ENCODE measurements around the gene KCNH8.
"Not testable (repeated sequence)": the region's sequence is repeated elsewhere in the genome, so short reads cannot be mapped to it uniquely, and the experiment has no call there.

Gene KCNH8

DNA sequence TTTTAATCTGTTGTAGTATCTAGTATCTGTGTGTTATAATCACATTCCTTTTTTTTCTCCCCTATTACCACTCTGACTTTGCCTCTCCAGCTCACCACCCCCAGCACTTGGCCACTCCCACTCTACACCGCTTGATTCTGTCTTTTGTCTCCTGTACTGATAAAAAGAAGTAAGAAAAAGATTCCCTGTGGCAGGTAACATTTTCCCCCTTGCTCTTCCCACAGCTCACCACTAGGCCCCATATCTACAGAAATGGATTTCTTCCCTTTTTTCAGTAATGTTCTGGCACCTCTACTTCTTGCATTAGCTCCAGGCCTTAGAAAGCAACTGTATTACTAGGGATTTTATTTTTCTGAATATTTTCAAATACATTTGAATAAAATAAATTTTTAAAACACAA is 25.6 kb downstream of the KCNH8 start:
- no peak for DNase-seq (ENCODE audit: low spot score)

DNA sequence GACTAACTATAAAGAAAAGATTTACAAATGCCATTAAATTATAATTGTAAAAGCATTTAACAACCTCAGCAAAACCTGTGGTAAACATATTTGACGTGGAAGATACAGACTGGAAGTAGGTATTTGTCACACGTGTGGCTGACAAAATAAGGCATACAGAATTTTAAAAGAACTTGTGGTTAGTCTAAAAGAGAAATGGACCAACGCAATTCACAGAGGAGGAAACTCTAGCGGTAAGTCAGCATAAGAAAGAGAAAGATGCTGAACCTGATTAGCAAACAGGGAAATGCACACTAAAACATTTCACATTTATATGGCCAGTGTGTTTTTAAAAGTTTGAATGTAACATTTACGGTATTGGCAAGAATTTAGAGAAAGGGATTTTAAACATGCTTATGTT is 35.3 kb downstream of the KCNH8 start:
- DNase-seq (ENCODE audit: low spot score) = no peak

DNA sequence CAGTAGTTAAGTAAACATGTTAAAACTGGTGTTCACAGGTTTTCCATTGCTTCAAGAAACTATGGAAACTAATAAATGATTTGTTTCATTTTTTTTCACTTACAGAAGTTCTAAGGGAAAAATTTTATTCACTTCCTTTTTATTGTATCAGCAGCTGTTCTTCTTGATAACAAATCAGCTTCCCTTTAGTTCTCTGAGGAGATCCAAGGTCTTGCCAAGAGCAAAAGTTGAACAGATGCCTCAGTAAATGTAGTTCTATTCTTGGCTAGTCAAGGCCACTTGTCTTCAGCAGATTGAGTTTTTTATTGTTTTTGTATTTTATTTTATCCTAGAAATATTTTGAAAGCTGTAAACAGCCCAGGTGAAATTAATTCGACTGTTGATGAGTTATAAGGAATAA is 41.8 kb downstream of the KCNH8 start:
- no peak for DNase-seq (ENCODE audit: low spot score)

DNA sequence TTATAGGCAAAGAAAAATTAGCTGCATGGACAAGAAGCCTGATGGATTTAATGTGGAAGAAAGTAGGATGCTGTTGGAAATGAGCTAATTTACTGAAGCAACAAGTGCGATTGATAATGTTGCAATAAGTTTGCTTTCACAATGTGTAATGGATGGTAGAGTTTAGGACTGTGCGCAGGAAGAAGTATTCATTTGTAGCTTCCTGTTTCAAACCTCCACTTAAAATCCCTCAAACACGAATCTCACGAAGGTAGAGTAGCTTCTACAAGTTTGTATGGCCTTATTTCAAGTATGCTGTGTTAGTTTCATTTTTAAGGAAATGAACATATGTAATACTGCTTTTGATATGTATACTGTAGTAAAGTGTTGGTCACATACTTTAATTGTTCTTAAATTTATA is 42.3 kb downstream of the KCNH8 start:
- no peak for DNase-seq (ENCODE audit: low spot score)

DNA sequence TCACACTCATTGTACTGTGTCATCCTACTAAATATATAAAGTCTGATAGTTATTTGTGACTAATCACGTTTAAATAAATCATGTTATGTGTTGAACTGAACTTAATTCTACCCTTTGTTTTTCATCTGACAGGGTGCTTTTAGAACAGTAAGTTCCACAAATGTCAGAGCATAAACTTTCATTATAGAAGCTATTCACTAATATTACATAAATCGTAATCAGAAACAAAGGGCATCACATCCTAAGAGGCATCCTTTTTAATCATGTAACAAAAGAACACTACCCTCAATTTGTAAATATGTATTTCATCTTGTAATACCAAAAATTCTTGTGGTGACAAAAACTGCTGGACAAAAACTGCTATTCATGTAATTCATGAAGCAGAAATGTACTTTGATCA is 50.8 kb downstream of the KCNH8 start:
- DNase-seq (ENCODE audit: low spot score) = no peak

DNA sequence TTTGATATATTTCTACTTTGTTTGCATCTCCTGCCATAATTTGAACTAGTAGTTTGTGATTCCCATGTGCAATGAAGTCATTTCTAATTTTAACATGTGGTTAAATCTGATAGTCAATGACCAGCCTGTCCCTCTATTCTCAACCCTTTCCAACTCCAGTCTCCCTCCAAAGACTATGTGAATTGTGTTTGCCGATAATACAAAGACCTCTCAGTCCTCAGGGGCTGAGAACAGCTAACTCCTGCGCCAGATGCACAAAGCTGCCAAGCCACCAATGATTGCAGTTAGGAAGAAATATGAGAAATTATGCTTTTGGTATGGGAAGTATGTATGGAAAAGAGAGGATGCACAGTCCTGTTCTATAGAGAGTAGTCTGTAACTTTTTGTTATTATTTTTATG is 54.0 kb downstream of the KCNH8 start:
- no peak for DNase-seq (ENCODE audit: low spot score)

DNA sequence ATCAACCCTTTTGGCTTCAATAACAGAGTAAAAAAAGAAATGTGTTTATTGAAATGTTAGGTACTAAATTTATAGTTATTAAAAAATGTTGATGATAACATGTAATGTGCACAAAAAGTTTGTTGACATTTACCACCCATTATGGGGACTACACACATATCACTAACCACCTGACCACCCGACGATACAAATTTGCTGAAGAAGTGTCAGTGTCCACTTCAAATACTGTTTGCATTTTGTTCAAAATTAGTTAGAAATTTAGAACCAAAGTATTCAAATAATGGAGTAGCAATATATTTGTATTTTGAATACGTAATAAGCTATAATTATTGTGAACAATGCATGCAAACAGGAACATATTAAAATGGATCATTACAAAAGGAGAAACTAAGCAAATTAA is 54.4 kb downstream of the KCNH8 start:
- DNase-seq (ENCODE audit: low spot score) = no peak

DNA sequence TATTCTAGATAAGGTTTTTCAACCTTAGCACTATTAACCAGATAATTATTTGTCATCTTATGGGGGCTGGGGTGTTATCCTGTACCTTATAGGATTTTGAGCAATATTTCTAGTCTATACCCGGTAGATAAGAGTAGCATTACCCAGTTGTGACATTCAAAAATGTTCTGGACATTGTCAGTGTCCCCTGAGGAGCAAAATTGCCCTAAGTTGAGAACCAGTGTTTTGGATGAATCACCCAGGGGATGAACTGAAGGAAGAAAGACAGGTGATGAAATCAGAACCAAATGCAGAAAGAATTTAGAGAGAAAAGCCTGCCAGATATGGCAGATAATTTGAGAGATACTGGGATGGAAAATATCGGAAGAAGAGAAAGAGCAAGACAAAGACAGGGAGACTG is 58.2 kb downstream of the KCNH8 start:
- DNase-seq (ENCODE audit: low spot score) = no peak

DNA sequence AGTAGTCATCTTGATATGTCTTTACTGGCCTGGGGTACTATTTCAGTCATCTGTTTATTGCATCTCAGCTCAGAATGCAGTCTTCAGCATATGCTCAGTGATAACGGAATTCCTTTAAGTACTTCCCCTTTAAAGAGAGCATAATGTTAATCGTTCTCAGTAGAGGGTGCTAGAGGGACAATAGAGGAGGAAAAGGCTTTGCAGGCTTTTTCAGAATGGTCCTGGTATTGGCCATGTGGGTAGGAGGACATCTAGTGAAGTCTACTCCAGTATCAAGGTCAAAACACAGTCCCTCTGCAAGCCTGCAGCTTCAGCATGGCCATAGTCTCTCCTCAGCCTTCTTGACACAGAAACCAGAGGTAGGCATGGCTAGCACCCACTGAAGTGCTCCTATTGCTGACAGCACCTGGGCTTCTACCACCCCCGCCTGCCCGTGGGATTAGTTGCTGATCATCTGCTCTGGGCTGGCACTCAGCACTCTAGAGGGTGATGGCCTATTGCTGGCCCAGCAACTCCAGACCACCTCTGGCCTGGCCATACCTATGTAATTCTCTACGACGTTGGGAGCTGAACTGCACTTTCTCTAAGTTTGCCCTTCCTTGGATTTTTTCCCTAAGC is 65.4 kb downstream of the KCNH8 start:
- no peak for DNase-seq (ENCODE audit: low spot score)

DNA sequence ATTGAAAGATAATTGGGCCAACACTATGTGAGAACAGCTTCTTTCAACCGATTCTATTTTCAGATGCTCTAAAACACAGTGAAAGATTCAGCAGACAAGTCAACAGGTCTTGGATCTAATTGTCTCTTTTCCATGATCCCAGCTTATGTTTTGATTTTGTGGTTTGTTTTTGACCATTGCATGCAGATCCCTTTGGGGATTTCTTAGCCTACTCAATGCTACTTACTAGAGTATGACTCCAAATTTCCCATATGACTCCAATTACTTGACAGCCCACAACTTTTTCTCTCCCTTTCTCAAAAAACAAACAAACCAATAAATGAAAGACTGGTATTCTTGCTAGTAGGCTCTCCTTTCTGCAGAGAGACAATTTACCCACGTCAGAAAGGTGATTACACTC is 67.1 kb downstream of the KCNH8 start:
- no peak for DNase-seq (ENCODE audit: low spot score)

DNA sequence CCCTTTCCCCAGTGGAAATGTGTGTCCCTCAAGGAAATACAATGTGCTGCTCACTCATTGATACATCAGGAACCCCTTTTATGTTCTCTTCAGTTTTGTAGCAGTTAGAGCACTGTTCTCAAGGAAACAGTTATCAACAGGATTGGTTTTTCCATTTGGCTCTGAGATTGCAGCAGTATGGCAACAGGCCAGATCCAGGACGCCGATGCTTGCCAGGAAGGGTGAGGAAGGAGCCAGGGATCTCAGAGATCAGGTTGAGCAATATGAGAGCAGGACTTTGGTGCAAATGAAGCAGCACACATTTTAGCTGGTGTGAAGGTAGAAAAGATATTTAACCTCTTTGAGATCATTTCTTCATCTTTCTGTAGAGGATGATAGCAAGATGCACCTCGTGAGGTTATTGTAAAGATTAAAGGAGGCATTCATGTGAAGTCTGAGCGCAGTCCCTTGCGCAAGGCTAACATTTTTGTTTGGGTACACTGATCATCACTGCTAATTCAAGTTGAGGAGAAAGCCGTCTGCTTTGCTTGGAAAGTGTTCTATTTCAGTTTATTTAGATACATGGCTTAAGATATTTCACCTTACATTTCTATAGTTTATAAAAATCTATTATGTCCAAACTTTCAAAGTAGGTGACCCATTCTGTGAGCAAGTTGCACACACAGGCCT is 68.5 kb downstream of the KCNH8 start:
- DNase-seq (ENCODE audit: low spot score) = no peak

DNA sequence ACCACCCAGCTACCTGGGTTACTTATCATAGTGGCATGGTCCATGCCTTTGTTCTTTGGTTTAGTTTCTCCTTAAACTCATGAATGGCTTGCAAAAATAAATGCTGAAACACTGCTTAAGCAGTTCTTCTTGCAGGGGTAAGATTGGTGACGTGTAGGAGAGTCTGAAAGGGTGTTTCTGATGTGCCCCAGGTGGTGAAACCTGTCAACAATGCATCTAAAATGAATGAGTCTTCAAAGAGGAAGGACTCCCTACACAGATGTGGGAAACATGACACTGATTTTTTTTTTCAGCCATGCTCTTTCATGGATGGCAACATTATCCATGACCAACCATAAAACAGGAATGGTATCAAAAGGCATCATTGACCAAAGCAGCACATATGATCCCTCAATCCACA is 72.0 kb downstream of the KCNH8 start:
- DNase-seq (ENCODE audit: low spot score) = no peak

DNA sequence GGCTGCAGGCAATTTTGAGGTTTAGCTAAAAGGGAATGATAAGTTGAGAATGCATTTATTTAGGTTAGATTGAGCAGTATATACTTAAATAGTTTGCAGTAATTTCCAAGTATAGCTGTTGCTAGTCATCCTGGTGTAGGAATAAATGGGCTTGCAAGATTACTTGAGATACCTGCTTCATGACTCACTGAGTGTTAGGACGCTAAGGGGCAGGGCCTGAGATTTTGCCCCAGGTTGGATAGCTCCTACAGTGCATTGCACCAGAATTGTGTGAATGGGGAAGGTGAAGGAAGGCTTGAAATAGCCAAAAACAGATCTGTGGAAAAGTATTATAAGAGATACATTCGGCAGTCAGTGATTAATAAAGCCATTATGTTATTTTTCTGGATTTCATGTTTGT is 72.8 kb downstream of the KCNH8 start:
- DNase-seq (ENCODE audit: low spot score) = no peak

DNA sequence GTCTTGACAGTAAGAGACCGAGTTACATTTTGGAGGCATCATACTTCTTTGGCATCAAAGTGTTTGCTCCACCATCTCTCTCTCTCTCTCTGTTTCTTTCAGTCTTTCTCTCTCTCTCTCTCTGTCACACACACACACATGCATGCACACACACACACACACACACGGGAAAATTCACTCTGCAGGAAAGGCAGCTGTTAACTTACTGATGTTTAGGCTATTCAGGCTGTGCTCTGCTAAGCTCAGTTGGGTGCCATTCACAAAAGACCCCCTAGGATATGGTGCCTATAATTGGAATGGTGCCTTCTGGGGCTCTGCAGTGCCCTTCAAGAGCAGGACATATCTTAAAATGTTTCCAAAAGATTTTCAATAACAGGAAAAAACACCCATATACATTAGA is 78.2 kb downstream of the KCNH8 start:
- no peak for DNase-seq (ENCODE audit: low spot score)

DNA sequence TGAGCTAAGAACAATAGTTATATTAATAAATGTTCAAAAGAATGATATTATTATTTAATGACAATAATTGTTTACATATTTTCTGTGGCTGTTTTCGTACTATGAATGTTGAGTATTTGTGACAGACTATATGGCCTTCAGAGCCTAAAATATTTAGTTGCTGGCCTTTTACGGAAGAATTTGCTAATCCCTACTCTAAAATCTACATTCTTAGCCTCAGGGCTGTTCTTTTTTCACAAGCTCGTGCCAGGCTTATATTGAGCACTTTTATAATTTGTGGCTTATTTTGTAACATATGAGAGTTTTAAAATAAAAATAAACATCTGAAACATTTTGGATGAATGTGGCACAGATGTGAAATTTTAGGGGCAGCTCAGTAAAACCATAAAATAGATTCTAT is 79.9 kb downstream of the KCNH8 start:
- no peak for DNase-seq (ENCODE audit: low spot score)

DNA sequence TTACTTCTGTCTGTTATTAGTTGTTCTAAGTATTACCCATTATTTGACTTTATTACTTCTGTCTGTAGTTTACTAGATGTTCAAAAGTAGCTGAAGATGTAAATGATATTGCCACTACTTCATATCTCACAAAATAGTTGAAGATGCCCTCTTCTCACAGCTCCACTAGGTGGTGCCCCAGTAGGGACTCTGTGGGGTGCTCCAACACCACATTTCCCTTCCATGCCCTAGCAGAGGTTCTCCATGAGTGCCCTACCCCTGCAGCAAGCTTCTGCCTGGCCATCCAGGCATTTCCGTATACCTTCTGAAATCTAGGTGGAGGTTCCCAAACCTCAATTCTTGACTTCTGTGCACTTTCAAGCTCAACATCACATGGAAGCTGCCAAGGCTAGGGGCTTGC is 80.8 kb downstream of the KCNH8 start:
- DNase-seq (ENCODE audit: low spot score) = no peak

DNA sequence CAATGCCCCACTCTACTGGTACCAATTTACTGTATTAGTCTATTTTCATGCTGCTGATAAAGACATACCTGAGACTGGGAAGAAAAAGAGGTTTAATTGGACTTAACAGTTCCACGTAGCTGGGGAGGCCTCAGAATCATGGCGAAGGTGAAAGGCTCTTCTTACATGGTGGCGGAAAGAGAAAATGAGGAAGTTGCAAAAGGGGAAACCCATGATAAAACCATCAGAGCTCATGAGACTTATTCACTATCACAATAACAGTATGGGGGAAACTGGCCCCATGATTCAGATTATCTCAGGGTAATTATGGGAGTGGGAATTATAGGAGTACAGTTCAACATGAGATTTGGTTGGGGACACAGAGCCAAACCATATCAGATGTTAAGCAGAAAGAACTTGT is 81.6 kb downstream of the KCNH8 start:
- not testable (repeated sequence) for DNase-seq (ENCODE audit: low spot score)

DNA sequence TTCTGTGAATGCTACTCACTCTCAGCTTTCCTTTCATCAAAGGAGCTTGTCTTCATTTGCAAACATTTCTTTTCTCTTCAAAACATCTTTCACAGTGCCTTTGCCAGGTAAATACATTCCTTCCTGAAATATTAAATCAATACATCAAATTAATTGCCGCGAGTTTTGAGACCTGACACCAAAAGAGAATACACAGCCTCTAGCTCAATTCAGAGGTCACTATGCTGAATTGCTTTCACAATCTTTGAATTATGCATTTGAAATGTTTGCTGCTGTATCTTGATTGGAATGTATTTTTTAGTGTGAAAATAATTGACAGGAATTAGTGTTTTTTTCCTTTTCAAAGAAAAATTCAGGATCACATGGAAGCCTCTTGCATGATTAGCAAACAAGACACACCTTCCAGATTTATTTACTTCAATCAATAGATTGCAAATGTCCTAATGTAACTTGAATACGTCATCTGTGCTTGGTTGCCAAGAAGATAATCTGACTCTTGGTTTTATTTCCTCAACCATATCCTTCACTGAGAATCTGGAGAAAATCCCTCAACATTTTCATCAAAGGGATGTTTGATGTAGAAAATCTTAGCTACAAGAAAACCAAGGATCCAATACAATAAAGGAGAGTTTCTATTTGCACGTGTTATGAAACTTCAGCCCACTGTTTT is 83.6 kb downstream of the KCNH8 start:
- DNase-seq (ENCODE audit: low spot score) = no peak

DNA sequence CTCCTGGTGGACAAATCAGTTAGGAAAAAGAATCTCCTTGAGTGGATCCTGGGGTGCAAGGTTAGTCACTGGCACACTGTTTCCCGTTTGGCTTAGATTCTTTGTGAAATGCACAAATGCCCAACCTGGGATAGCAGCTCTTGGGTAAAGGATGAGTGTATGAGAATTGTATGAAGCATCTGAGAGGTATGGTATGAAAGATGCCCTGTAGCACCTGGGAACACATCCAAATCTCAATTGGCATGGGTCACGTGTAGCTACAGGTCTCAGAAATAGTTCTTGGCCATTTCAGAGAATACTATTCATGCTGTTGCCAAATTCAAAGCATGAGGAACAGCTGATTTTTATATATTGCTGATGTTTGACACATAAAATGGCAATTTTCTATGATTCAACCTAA is 84.3 kb downstream of the KCNH8 start:
- DNase-seq (ENCODE audit: low spot score) = no peak

DNA sequence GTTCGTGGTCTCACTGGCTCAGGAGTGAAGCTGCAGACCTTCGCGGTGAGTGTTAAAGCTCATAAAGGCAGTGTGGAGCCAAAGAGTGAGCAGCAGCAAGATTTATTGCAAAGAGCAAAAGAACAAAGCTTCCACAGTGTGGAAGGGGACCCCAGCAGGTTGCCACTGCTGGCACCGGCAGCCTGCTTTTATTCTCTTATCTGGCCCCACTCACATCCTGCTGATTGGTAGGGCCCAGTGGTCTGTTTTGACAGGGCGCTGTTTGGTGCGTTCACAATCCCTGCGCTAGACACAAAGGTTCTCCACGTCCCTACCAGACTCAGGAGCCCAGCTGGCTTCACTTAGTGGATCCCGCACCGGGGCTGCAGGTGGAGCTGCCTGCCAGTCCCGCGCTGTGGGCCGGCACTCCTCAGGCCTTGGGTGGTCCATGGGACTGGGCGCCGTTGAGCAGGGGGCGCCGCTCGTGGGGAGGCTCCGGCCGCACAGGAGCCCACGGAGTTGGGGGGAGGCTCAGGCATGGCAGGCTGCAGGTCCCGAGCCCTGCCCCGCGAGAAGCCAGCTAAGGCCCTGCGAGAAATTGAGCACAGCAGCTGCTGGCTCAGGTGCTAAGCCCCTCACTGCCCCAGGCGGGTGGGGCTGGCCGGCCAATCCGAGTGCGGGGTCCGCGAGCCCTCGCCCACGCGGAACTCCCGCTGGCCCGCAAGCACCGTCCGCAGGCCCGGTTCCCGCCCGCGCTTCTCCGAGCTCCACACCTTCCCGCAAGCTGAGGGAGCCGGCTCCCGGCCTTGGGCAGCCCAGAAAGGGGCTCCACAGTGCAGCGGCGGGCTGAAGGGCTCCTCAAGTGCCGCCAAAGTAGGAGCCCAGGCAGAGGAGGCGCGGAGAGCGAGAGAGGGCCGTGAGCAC is 85.8 kb downstream of the KCNH8 start:
- not testable (repeated sequence) for DNase-seq (ENCODE audit: low spot score)

DNA sequence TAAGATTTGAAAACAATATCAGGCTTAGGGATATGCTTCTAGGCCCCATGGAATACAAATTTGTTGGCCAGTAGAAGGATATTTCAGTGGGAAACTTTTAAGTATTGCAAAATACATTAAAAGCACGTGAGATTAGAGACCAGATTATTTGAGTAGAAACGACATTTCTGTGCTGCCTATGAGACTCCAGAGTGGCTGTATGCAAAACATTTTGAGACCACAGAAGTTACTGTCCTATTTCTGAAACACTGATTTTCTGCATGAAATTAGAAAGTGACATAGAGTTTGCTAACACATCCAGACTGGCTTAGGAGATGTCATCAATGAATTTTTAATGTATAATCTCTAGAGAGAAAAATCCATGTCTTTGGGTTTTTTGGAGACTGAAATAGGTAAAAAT is 99.8 kb downstream of the KCNH8 start:
- DNase-seq (ENCODE audit: low spot score) = no peak

DNA sequence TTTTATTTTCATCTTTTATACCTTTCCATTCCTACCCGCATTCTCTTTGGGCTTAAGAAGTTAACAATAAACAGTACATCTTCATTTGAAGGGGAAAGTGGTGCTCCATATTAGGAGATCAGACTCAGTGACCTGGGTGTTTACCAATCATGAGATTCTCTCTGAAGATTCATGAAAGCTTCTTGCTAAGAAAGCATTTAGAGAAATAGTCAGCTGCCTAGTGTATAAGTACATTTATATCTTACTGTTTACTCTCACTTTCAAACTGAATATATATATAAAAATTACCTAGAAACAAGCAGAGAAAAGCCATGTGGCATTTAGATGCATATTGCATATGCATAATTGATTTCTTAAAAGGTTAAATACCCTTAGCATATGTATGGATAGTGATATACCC is 100.5 kb downstream of the KCNH8 start:
- DNase-seq (ENCODE audit: low spot score) = no peak
